ENCODE data around the gene ZNF771.

ZNF771 gene

DNA sequence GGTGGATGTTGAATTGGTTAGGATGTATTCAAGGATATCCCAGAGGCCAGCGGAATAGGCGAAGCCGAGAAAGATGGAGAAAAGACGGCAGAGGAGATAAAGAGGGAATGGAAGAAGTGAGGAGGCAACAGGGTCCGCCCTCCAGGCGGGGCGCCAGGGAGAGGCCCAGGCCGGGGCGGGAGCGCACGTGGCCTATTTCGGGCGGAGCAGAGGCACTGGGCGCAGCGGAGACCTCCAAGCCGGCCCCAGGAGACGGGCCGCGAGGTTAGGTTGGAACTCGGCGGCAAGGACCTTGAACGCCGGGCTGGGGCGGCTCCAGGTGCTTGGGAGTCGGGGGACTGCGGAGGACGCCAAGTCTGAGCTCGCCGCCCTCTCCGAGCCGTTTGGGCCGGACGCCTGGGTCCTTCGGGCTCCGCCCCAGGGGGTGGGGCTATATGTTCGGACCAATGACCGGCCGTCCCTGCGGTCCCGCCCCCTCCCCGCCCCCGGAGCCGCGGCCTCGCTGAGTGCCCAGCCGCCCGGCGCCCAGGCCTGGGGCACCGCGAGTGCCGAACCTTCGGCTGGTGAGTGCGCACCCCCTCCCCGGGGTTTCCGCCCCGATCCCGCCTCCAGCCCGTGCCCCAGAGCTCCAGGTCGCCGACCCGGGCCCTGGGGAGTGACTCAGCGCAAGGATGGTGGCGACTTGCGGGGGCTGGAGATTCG is at the start of gene ZNF771:
Gene ZNF771 (plus strand): TSS at position 505 of the 702 bp plus-strand sequence. CDS start 448 bp downstream, outside the sequence.
- peak; percentile 78 for DNase-seq

DNA sequence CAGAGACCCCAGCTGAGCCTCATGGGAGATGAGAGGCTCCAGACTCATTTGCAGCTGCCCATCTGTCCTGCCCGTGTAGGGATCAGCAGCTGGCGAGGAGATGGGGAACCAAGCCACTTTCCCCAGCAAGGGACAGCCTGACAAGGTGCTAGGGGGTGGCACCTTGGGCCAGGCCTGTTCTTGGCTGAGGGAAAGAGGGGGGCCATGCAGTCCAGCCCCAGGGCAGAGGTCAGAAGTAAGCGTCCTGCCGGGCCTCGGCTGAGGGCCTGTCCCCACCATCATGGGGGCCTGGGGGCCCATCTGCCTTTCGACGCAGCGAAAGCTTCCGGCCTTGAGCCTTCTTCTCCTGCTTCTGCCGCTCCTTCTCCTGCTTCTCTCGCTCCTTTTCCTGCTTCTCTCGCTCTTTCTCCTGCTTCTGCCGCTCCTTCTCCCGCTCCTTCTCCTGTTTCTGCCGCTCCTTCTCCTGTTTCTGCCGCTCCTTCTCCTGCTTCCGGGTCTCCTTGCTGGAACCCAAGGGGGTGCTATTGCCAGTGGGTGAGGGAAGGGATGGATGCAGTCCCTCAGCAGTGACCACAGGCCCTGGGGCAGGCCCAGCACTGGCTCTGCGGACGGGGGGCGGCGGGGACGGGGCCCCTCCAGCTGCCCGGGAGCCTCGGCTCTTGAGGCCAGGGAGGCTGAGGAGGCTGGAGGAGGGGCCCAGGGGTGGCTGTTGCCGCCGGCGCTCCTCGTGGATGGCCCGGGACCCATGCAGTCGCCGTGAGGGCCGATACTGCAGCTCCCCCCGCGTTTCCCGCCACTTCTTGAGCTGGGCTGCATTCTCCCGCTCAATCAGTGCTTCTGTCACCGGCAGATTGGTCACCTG is 49.5 kb upstream of the ZNF771 start:
- DNase-seq: no peak

DNA sequence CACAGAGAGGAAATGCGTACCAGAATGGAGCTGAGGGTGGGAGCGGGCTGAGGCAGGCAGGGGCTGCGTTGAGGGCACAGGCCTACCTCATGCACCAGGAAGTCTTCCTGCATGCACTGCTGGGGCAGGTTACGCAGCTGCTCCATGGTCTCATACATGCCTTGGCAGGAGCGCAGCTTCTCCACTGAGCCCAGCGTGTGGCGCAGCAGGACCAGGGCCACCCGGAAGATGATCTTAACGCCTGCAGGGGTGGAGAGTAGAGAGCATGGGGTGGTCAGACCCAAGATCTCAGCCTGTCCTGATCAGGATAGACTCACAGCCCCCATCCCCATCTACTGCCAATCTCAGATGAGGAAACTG is 48.8 kb upstream of the ZNF771 start:
- no peak for DNase-seq

DNA sequence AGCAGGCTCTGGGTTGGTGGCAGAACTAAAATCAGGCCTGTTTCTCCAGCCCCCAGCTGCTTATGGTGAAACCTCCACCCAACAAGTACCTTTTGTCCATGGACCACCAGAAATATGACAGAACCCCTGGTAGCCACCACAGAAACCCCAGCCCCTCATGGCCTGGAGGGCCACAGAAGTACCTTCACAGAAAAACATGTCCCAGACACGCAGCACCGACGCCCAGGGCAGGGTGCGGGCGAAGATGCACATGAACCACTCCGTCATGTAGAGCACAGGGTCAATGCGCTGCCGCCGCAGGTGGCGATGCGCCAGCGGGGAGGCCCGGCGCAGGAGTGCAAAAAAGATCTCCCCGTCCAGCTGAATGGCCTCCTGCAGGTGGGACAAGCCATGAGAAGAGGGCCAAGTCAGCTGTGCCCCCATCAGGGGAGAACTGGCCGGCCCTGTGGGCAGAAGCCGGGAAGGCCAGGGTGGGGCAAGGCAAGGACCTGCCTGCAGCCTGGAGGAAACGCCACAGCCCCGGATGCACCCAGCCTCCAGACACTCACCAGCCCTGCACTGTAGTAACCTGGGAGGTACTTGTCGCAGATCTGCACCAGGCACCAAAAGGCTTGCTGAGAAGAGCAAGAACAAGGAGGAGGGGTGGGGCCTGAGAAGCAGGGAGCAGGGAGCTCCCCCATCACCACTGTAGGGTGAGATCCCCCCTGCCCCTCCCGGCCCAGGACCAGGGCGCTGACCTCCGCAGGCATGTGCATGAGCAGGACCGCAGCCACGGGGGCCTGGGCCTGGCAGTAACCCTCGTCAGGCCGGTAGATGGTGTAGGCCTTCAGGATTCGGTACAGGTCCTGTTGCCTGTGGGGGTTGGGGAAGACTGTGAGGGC is 48.2 kb upstream of the ZNF771 start:
- no peak for DNase-seq

DNA sequence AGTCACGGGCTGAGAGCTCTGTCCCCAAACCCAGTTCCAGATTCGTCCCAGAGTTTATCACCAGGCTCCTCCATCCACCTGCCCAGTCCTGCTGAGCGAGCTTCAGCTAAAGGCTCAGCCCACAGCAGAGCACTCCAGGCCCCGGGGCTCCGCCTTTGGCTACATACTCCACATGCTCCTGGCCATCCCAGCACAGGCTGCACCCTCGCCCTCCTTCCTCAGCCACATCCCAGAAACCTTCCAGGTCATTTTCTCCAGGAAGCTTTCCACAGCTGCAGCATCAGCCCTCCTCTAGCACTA is 47.6 kb upstream of the ZNF771 start:
- DNase-seq: no peak

DNA sequence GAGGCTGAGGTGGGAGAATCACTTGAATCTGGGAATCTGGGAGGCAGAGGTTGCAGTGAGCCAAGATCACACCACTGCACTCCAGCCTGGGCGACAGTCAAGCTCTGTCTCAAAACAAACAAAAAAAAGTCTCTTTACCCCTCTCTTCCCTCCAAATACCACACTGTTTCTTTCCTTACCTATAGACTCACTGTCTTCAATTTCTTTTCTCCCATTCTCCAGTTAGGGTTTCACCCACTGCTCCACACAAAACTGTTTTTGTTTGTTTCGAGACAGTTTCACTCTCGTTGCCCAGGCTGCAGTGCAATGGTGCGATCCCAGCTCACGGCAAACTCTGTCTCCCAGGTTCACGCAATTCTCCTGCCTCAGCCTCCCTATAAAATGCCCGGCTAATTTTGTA is 46.2 kb upstream of the ZNF771 start:
- DNase-seq: no peak

DNA sequence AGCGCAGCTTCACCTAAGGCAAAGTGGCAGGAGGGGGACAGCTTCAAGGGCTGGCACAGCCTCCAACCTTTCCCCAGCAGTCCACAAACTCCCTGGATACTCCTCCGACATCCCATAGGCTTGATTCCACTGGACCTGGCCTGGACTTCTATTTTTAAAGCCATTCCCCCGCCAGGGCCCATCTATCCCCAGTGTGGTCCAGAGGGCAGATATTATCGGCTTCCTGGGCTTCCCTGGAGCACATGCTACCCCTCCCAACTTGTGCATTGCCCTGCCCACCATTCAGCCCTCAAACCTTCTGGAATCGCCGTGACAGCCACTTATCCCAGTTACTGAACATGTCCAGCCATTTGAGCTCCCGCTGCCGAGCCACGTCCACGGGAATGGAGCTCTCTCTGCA is 42.2 kb upstream of the ZNF771 start:
- no peak for DNase-seq

DNA sequence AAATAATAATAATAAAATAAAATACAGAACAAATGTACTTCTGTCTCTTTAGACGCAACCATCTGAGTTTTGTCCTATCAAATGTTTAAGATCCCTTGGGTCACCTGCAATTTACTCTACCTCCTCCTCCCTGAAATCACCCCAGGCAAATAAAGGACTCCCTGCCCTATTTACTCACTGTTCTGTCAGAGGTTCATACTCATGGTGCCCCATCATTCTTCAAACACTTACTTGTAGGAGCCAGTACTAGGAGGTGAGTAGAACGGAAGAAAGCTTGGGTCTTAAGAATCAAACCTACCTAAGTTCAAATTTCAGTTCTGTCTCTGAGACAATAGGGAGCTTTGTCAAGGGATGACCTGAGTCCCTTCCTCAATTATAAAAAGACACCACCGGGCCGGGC is 40.9 kb upstream of the ZNF771 start:
- DNase-seq: no peak

DNA sequence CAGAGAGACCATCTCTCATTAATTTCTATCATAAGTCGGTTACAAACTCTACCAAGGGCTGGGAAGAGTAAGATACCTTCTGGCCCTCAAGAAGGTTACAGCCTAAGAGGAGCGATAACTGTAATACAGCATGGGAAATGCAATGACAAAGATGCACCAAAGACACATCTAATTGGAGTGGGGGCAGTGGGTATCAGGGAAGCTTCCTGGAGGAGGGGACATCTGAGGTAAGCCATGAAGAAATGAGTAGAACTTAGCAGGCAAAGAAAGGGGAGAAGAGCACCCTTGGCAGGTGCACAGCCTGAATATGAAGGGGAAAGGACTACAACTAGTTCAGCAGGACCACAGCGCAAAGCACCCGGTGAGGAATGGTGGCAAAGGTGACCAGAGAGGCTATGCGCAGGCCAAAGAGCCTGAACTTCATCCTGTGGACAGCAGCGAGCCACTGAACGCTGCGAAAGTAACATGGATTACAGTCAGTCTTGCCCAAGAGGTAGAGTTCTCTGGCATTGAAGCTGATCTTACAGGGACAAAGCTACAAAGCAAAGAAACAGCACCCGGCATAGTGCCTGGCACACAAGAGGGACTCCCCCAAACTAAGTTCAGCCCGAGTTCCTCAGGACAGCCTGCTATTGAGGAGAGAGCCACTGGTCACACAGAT is 39.9 kb upstream of the ZNF771 start:
- no peak for DNase-seq

DNA sequence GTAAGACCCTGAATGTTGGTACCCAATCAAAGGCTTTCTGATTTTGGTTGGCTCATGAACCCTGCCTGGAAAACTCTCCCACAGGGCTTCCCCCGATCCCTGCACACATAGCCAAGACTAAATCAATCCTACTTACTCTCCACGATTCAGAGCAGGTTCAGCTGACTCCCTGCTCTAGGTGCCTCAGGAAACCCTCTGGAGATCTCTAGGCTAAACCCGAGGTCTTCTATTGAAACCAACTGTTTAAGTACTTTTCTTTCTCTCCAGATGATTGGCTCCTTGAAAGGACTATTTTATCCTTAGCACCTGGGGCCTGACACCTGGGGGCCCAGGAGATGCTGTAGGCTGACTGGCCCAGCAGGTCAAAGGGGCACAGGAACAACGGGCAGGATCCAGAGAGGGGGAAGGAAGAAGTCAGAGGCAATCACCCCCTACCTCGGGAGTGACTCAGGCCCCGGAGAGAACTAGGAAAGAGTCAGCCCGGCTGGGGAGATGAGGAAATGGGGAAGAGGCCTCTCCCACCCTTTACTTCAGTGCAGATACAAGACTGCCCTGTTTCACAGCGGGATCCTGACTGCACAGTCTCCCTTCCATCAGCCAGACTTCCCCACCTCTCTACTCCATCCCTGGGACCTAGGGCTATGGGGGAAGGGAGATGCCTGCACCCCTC is 39.1 kb upstream of the ZNF771 start:
- no peak for DNase-seq

DNA sequence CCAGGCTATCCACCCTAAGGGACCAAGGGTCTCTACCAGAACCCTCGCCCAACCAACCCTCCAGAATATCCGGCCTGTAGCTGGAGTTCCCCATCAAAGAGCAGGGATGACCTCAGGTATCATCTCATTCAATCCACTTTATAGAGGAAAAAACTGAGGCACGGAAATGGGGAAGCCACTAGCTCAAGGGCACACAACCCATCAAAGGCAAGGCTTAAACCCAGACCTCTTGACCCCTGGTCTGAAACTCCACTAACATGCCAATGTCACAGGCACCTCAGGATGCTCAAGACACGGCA is 38.7 kb upstream of the ZNF771 start:
- no peak for DNase-seq

DNA sequence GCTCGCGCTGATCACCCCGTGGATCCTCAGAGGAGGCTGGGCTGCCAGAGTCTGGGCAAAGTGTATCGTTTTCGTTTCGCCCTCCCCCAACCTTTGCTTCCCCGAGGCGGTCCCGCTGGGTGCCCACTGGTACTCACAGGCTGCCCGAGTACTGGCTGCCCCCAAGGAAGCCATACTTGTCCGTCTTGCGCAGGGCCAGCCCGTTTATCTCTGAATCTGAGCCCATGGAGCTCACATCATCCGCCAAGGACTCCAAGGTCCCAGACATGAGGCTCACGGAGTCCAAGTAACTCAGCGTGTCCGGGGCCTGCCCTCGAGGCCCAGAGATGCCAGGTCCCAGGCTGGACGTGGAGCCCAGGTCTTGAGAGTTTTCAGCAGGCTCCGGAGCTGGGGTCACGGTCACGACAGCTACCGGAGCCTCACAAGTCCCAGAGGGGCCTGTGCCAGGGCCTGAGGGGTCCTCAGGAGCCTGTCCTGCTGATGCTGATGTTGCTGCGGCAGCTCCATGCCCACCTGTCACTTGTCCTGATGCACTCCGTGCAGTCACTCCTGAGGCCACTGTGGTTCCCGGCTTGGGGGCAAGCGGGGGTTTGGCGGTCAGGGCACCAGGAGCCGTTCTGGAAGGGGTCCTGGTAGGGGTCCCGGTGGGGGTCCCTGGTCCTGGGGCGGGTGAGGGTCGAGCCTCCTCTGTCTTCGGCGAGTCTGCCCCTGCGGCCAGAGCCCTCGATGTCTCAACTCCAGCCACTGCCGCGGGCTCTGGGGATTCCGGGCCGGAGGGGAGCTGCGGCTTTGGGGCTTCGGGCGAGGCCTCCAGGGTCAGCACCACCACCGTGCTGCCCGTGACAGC is 38.1 kb upstream of the ZNF771 start:
- no peak for DNase-seq

DNA sequence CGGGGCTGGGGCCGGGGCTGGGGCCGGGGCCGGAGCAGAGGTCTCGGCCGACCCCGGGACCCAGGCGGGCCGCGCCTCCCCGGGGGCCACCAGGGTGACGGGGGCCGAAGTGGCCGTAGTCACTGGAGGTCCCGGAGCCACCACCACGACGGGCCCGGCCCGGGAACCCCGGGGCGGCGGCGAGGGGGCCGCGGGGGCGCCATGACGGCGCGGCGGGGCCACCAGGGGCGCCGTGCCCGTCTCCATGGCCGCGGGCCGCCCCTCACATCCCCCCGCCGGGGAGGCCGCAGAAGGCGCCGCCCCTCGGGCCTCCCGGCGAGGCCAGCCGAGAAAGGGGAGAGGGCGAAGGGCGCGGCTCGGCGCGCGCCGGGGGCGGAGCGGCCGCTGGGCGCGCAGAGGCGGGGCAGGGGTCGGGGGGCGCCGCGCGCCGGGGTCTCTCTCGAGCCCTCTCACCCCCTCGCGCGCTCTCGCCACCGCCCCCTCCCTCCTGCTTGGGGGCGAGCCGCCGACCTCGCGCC is 37.4 kb upstream of the ZNF771 start:
- no peak for DNase-seq

DNA sequence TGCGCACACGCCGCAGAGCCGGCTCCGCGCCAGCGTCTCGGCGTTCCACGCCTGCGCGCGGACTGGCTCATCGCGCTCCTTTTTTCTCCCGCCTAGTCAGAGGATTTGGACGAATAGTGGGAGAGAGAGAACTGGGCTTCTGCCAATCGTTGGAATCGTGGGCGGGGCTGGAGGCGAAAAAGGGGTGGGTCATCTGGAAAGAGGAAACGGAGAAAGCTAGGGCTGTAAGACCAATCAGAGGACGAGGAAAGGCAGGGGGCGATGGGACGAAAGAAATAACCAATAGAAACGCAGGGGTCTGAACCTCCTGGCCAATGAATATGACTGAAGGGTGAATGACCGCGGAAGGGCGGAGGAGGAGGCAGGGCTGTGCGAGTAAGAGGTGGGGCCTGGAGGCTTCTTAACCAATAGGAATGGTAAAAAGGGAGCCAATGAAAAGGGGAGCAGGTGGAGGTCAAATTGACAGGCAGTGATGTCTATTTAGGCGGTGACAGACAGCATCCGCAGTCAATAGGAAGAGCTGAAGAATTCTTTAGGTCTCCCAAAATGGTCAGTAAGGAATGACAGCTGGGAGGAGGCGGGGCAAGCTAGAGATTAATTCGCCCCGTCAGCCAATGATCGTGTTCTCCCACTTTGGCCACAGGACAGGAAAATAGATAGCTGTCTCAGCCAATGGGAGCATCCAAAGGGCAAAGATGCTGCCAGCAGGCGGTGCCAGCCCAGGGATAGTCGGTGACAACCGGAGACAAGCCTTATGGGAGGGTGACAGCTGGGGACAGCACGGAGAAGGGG is 36.8 kb upstream of the ZNF771 start, which contains the start of gene TBC1D10B:
Gene TBC1D10B (minus strand): TSS at position 39 of the 792 bp plus-strand sequence. CDS start 311 bp downstream, outside the sequence.
- peak; percentile 100 for DNase-seq

DNA sequence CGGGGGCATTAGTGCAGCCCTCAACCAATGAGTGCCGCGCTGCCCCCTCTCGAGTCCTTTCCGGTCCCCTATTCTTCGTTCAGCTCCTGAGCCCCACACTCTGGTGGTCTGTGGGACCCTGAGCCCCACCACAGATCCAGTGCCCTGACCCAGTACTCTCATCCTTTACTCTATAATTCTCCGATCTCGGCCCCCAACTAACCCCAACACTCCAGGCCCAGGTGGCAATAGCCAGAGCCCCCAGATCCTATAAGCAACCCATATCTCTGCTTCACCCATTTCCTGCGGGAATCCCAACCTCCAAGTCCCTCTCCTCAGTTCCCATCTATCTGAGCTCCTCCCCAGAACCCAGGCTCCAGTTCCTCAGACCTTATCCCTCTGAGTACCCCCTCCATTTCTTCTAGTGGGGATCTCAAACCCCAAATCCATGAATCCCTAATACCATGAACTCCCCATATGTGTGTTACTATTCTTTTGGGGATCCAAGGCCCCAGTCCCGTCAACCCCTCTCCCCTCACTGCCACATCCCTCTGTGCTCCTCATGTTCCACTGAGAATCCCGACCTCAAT is 36.1 kb upstream of the ZNF771 start:
- DNase-seq: no peak

DNA sequence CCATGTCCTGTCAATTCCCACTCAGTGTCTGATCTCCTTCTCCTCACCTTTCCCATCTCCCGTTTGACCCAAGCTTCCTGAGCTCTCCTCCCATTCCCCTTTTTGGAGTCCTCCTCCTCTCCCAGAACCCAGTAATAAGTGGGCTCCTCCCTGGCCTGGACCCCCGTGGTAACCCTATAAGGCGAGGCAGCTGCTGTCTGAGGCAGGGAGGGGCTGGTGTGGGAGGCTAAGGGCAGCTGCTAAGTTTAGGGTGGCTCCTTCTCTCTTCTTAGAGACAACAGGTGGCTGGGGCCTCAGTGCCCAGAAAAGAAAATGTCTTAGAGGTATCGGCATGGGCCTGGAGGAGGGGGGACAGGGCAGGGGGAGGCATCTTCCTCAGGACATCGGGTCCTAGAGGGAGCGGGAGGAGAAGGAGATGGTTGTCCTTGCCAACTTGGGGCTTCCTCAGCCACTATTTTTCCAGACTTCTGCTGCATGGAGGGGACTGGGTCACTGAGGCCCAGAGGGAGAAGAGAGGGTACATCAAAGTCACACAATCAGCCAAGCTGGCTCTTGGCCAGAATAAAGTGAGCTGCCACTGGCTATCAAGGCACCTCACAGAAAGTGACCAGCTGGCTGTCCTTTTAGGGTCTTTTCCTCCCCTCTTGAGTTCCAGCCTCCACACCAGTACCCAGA is 35.2 kb upstream of the ZNF771 start:
- no peak for DNase-seq

DNA sequence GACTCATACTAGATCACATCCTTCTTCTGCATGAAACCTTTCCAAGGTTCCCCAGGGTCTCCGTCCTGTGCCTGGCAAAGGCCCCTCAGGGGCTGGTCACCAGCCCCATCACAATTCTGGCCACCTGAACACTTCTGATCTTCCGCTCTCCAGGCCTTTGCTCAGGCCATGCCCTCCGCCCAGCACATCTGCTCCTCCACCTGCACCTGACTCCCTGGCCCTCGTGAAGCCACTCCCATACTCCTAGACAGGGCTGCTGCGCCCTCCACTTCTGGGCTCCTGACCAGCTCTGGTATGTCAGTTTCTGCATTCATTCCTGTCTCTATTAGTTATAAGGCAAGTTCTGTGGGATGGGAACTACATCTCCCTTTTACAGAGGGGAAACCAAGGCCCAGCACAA is 34.7 kb upstream of the ZNF771 start:
- DNase-seq: no peak

DNA sequence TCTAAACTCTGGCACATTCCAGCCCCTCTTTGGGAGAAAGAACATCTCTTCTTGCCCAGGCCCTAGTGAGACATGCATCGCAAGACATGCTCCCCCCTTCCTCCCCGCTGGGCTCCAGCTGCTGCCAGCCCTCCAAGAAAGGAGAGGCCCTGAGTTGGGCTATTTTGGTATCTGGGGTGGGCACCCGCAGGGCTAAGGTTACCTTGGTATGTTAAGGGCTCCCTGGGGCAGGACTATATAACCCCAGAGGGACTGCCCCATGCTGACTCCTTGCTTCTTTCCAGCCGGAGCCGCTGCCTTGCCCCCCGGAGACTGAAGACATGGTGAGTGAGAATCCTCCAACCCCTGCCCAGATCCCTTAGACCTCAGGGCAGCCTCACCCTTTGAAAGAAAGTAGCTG is 32.9 kb upstream of the ZNF771 start, which contains the start of gene MYL11:
Gene MYL11 (plus strand): TSS at position 265 of the 400 bp plus-strand sequence. CDS start 56 bp downstream, at position 321.
- no peak for DNase-seq

DNA sequence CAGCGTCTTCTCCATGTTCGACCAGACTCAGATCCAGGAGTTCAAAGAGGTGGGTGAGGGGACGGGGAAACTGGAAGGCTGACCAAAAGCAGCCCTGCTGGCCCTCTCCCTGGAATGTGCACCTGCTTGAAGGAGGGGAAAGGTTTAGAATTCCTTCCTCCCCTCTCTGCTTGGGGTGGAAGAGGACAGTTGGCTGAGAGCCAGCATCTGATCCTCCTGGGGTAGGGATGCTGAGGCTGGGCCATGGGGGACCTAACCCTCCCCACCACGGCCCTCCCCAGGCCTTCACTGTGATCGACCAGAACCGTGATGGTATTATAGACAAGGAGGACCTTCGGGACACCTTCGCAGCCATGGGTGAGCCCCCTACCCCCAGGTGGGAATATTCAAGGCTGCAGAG is 31.5 kb upstream of the ZNF771 start:
- DNase-seq: no peak
